ENCODE measurements around the gene ZMYND8.

GRCh38 chr20:47183367-47183766 is 173.1 kb downstream of the ZMYND8 start:
- TF ChIP-seq FOXM1 (IDR thresholded peaks at IDR 0.05; ENCODE audit: low read depth, low read length) (no peak), EP300 (IDR thresholded peaks at IDR 0.05; ENCODE audit: borderline replicate concordance in 1 of 2, control insufficient read depth in 1 of 2, low read depth in 2 of 2, low read length in 2 of 2) (no peak), RFX5 (IDR thresholded peaks at IDR 0.05; ENCODE audit: low read depth, low read length) (no peak), E2F8 (IDR thresholded peaks at IDR 0.05; ENCODE audit: low read depth, partially characterized antibody) (no peak), POLR2AphosphoS5 (IDR thresholded peaks at IDR 0.05; ENCODE audit: low read length) (no peak), FOS (IDR thresholded peaks at IDR 0.05; ENCODE audit: borderline replicate concordance, extremely low read depth, insufficient read length) (no peak), RAD21 (IDR thresholded peaks at IDR 0.05; ENCODE audit: insufficient read depth, low read depth, low read length) (no peak), SRF (IDR thresholded peaks at IDR 0.05; ENCODE audit: low read depth in 2 of 2, low read length in 2 of 2) (no peak), KDM1A (IDR thresholded peaks at IDR 0.05; ENCODE audit: borderline replicate concordance) (no peak), RCOR1 (conservative IDR thresholded peaks at IDR 0.05; ENCODE audit: low read depth, low read length) (no peak), EGR1 (IDR thresholded peaks at IDR 0.05; ENCODE audit: borderline replicate concordance in 1 of 2, low read depth in 2 of 2, low read length in 2 of 2) (no peak)
- TF ChIP-seq, protein P1, sequence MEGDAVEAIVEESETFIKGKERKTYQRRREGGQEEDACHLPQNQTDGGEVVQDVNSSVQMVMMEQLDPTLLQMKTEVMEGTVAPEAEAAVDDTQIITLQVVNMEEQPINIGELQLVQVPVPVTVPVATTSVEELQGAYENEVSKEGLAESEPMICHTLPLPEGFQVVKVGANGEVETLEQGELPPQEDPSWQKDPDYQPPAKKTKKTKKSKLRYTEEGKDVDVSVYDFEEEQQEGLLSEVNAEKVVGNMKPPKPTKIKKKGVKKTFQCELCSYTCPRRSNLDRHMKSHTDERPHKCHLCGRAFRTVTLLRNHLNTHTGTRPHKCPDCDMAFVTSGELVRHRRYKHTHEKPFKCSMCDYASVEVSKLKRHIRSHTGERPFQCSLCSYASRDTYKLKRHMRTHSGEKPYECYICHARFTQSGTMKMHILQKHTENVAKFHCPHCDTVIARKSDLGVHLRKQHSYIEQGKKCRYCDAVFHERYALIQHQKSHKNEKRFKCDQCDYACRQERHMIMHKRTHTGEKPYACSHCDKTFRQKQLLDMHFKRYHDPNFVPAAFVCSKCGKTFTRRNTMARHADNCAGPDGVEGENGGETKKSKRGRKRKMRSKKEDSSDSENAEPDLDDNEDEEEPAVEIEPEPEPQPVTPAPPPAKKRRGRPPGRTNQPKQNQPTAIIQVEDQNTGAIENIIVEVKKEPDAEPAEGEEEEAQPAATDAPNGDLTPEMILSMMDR (IDR thresholded peaks at IDR 0.05 in 2 of 3, conservative IDR thresholded peaks at IDR 0.05 in 1 of 3; ENCODE audit: control insufficient read depth in 2 of 3, extremely low read depth in 1 of 3, insufficient read depth in 1 of 3, low read depth in 3 of 3, low read length in 3 of 3), result no peak
- TF ChIP-seq, protein P2, sequence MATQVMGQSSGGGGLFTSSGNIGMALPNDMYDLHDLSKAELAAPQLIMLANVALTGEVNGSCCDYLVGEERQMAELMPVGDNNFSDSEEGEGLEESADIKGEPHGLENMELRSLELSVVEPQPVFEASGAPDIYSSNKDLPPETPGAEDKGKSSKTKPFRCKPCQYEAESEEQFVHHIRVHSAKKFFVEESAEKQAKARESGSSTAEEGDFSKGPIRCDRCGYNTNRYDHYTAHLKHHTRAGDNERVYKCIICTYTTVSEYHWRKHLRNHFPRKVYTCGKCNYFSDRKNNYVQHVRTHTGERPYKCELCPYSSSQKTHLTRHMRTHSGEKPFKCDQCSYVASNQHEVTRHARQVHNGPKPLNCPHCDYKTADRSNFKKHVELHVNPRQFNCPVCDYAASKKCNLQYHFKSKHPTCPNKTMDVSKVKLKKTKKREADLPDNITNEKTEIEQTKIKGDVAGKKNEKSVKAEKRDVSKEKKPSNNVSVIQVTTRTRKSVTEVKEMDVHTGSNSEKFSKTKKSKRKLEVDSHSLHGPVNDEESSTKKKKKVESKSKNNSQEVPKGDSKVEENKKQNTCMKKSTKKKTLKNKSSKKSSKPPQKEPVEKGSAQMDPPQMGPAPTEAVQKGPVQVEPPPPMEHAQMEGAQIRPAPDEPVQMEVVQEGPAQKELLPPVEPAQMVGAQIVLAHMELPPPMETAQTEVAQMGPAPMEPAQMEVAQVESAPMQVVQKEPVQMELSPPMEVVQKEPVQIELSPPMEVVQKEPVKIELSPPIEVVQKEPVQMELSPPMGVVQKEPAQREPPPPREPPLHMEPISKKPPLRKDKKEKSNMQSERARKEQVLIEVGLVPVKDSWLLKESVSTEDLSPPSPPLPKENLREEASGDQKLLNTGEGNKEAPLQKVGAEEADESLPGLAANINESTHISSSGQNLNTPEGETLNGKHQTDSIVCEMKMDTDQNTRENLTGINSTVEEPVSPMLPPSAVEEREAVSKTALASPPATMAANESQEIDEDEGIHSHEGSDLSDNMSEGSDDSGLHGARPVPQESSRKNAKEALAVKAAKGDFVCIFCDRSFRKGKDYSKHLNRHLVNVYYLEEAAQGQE (IDR thresholded peaks at IDR 0.05; ENCODE audit: low read depth, low read length), result no peak
- TF ChIP-seq, protein P3, sequence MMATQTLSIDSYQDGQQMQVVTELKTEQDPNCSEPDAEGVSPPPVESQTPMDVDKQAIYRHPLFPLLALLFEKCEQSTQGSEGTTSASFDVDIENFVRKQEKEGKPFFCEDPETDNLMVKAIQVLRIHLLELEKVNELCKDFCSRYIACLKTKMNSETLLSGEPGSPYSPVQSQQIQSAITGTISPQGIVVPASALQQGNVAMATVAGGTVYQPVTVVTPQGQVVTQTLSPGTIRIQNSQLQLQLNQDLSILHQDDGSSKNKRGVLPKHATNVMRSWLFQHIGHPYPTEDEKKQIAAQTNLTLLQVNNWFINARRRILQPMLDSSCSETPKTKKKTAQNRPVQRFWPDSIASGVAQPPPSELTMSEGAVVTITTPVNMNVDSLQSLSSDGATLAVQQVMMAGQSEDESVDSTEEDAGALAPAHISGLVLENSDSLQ (IDR thresholded peaks at IDR 0.05), result no peak

Measured in GM12878 (cell line).